ENCODE data around the gene CD8A.

CD8A gene

GRCh38 chr2:86831537-86831936 is 40.8 kb upstream of the CD8A start:
- Histone ChIP-seq H2BK120ac (ENCODE audit: insufficient read depth, low read length, poor library complexity) (no peak overlapping the region), H4K91ac (ENCODE audit: low read depth, low read length) (no peak overlapping the region), H2BK12ac (ENCODE audit: low read length) (no peak overlapping the region), H3K14ac (ENCODE audit: low read length) (no peak overlapping the region), H4K12ac (ENCODE audit: low read depth, low read length) (no peak overlapping the region), H3K18ac (ENCODE audit: low read length) (no peak overlapping the region), H3K79me2 (ENCODE audit: control insufficient read depth, insufficient read depth, low read length, poor library complexity) (no peaks in the 10 kb centered on the region), H3K27ac (ENCODE audit: low read depth, low read length) (no peak overlapping the region), H3K27me3 (ENCODE audit: insufficient read depth, low read length) (no peaks in the 10 kb centered on the region), H2AFZ (ENCODE audit: insufficient read depth, low read length, poor library complexity) (no peak overlapping the region), H3K4me1 (ENCODE audit: control insufficient read depth in 1 of 2, insufficient read depth in 2 of 2, low read length in 2 of 2) (no peaks in the 10 kb centered on the region), H3K23ac (ENCODE audit: low read length) (no peak overlapping the region), H3K79me1 (ENCODE audit: low read length) (no peaks in the 10 kb centered on the region), H3K9ac (ENCODE audit: low read length) (no peak overlapping the region), H3K4me2 (ENCODE audit: low read length) (no peak overlapping the region), H2BK5ac (ENCODE audit: low read depth, low read length, poor library complexity) (no peak overlapping the region), H3K36me3 (ENCODE audit: control insufficient read depth in 1 of 2, insufficient read depth in 2 of 2, low read length in 2 of 2) (no peaks in the 10 kb centered on the region), H2AK5ac (ENCODE audit: low read length) (no peak overlapping the region), H3K9me3 (ENCODE audit: insufficient read depth, low read depth, low read length) (no peaks in the 10 kb centered on the region), H4K8ac (ENCODE audit: low read depth, low read length) (no peak overlapping the region), H3K4ac (ENCODE audit: low read depth, low read length) (no peak overlapping the region), H3K4me3 (ENCODE audit: low read depth, low read length) (no peak overlapping the region)
- no CpG with 5 or more reads among the region's 2 CpGs for WGBS (ENCODE audit: extremely low coverage, insufficient coverage, insufficient read length)
- no peak for DNase-seq

DNA sequence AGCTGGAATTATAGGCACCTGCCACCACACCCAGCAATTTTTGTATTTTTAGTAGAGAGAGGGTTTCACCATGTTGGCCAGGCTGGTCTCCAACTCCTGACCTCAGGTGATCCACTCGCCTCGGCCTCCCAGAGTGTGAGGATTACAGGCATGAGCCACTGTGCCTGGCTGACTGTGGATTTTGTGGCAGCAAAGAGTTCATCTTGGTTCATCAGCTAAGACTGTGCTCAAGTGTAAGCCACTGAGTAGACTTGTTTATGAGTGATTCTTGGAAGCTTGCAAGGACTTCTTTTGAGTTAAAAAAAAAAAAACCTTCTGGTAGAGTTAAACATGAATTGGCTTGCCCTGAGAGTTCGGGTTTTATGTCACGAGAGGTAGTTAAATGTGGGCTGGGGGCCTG is 36.2 kb upstream of the CD8A start:
- no peak for DNase-seq
- H3K18ac ChIP-seq (ENCODE audit: low read length), result no peak overlapping the region
- no peaks in the 10 kb centered on the region for H3K4me1 ChIP-seq (ENCODE audit: control insufficient read depth in 1 of 2, insufficient read depth in 2 of 2, low read length in 2 of 2)
- no peak overlapping the region for H2AFZ ChIP-seq (ENCODE audit: insufficient read depth, low read length, poor library complexity)
- no peak overlapping the region for H3K27ac ChIP-seq (ENCODE audit: low read depth, low read length)
- H2BK120ac ChIP-seq (ENCODE audit: insufficient read depth, low read length, poor library complexity), result no peak overlapping the region
- no peaks in the 10 kb centered on the region for H3K36me3 ChIP-seq (ENCODE audit: control insufficient read depth in 1 of 2, insufficient read depth in 2 of 2, low read length in 2 of 2)
- no peaks in the 10 kb centered on the region for H3K27me3 ChIP-seq (ENCODE audit: insufficient read depth, low read length)
- H4K12ac ChIP-seq (ENCODE audit: low read depth, low read length), result no peak overlapping the region
- no peak overlapping the region for H2BK12ac ChIP-seq (ENCODE audit: low read length)
- no peak overlapping the region for H4K91ac ChIP-seq (ENCODE audit: low read depth, low read length)
- WGBS (ENCODE audit: extremely low coverage, insufficient coverage, insufficient read length), result no CpG with 5 or more reads among the region's 4 CpGs
- H3K79me1 ChIP-seq (ENCODE audit: low read length), result no peaks in the 10 kb centered on the region
- no peak overlapping the region for H3K14ac ChIP-seq (ENCODE audit: low read length)
- H3K4ac ChIP-seq (ENCODE audit: low read depth, low read length), result no peak overlapping the region
- H2AK5ac ChIP-seq (ENCODE audit: low read length), result no peak overlapping the region
- no peaks in the 10 kb centered on the region for H3K79me2 ChIP-seq (ENCODE audit: control insufficient read depth, insufficient read depth, low read length, poor library complexity)
- H2BK5ac ChIP-seq (ENCODE audit: low read depth, low read length, poor library complexity), result no peak overlapping the region
- H3K4me3 ChIP-seq (ENCODE audit: low read depth, low read length), result no peak overlapping the region
- H3K23ac ChIP-seq (ENCODE audit: low read length), result no peak overlapping the region
- no peaks in the 10 kb centered on the region for H3K9me3 ChIP-seq (ENCODE audit: insufficient read depth, low read depth, low read length)
- H3K9ac ChIP-seq (ENCODE audit: low read length), result no peak overlapping the region
- no peak overlapping the region for H4K8ac ChIP-seq (ENCODE audit: low read depth, low read length)
- H3K4me2 ChIP-seq (ENCODE audit: low read length), result no peak overlapping the region

- no peak overlapping the region for H3K27ac ChIP-seq (ENCODE audit: low read depth, low read length)
- no peak overlapping the region for H3K9ac ChIP-seq (ENCODE audit: low read length)
- H3K18ac ChIP-seq (ENCODE audit: low read length), result no peak overlapping the region
- H3K79me2 ChIP-seq (ENCODE audit: control insufficient read depth, insufficient read depth, low read length, poor library complexity), result no peaks in the 10 kb centered on the region
- no peaks in the 10 kb centered on the region for H3K9me3 ChIP-seq (ENCODE audit: insufficient read depth, low read depth, low read length)
- H3K27me3 ChIP-seq (ENCODE audit: insufficient read depth, low read length), result no peaks in the 10 kb centered on the region
- no peak overlapping the region for H2AFZ ChIP-seq (ENCODE audit: insufficient read depth, low read length, poor library complexity)
- H4K8ac ChIP-seq (ENCODE audit: low read depth, low read length), result no peak overlapping the region
- H3K23ac ChIP-seq (ENCODE audit: low read length), result no peak overlapping the region
- no peak for DNase-seq
- no peak overlapping the region for H4K91ac ChIP-seq (ENCODE audit: low read depth, low read length)
- no peak overlapping the region for H3K4ac ChIP-seq (ENCODE audit: low read depth, low read length)
- H2AK5ac ChIP-seq (ENCODE audit: low read length), result no peak overlapping the region
- no peaks in the 10 kb centered on the region for H3K4me1 ChIP-seq (ENCODE audit: control insufficient read depth in 1 of 2, insufficient read depth in 2 of 2, low read length in 2 of 2)
- H3K79me1 ChIP-seq (ENCODE audit: low read length), result no peaks in the 10 kb centered on the region
- no CpG with 5 or more reads among the region's 16 CpGs for WGBS (ENCODE audit: extremely low coverage, insufficient coverage, insufficient read length)
- no peaks in the 10 kb centered on the region for H3K36me3 ChIP-seq (ENCODE audit: control insufficient read depth in 1 of 2, insufficient read depth in 2 of 2, low read length in 2 of 2)
- no peak overlapping the region for H4K12ac ChIP-seq (ENCODE audit: low read depth, low read length)
- H2BK120ac ChIP-seq (ENCODE audit: insufficient read depth, low read length, poor library complexity), result no peak overlapping the region
- H2BK5ac ChIP-seq (ENCODE audit: low read depth, low read length, poor library complexity), result no peak overlapping the region
- H2BK12ac ChIP-seq (ENCODE audit: low read length), result no peak overlapping the region
- H3K4me2 ChIP-seq (ENCODE audit: low read length), result no peak overlapping the region
- H3K14ac ChIP-seq (ENCODE audit: low read length), result no peak overlapping the region
- H3K4me3 ChIP-seq (ENCODE audit: low read depth, low read length), result no peak overlapping the region
These were observed 35.1 kb upstream of the CD8A start for GRCh38 chr2:86825693-86826381.

DNA sequence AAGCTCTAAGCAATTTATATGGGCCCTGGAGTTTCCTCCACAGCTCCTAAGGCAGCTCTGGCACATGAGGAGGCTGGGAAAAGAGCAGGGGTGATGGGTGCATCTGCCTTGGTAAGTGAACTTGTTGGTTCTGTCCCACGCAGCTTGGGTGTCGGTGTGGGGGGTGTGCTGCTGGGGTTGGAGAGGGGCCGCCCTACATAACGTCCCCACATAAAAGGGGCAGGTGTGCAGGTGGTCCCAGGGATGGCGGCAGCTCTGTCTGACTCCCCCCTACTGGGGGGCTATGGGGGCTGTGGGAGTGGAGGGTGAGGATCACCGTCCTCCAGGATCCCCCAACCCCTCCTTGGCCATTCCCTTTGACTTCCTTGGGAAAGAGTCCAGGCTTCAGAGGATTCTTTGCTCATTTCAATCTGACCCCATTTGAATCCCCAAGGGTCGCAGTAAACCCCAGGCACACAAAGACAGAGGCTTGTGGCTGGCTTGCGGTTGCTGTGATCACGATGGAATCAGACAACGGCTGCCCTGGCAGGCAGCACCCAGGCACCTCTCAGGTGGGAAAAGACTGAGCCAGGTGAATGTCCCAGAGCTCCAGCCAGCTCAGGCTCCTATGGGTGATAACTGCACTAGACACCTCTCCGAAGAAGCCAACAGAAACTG is 34.5 kb upstream of the CD8A start:
- Histone ChIP-seq H3K18ac (ENCODE audit: low read length) (no peak overlapping the region), H3K4me2 (ENCODE audit: low read length) (no peak overlapping the region), H3K14ac (ENCODE audit: low read length) (no peak overlapping the region), H2AK5ac (ENCODE audit: low read length) (no peak overlapping the region), H4K8ac (ENCODE audit: low read depth, low read length) (no peak overlapping the region), H2AFZ (ENCODE audit: insufficient read depth, low read length, poor library complexity) (no peak overlapping the region), H3K4me3 (ENCODE audit: low read depth, low read length) (no peak overlapping the region), H3K36me3 (ENCODE audit: control insufficient read depth in 1 of 2, insufficient read depth in 2 of 2, low read length in 2 of 2) (no peaks in the 10 kb centered on the region), H3K9ac (ENCODE audit: low read length) (no peak overlapping the region), H4K12ac (ENCODE audit: low read depth, low read length) (no peak overlapping the region), H3K23ac (ENCODE audit: low read length) (no peak overlapping the region), H2BK5ac (ENCODE audit: low read depth, low read length, poor library complexity) (no peak overlapping the region), H3K79me1 (ENCODE audit: low read length) (no peaks in the 10 kb centered on the region), H4K91ac (ENCODE audit: low read depth, low read length) (no peak overlapping the region), H3K4me1 (ENCODE audit: control insufficient read depth in 1 of 2, insufficient read depth in 2 of 2, low read length in 2 of 2) (no peaks in the 10 kb centered on the region), H2BK120ac (ENCODE audit: insufficient read depth, low read length, poor library complexity) (no peak overlapping the region), H2BK12ac (ENCODE audit: low read length) (no peak overlapping the region), H3K9me3 (ENCODE audit: insufficient read depth, low read depth, low read length) (no peaks in the 10 kb centered on the region), H3K27ac (ENCODE audit: low read depth, low read length) (no peak overlapping the region), H3K4ac (ENCODE audit: low read depth, low read length) (no peak overlapping the region), H3K27me3 (ENCODE audit: insufficient read depth, low read length) (no peaks in the 10 kb centered on the region), H3K79me2 (ENCODE audit: control insufficient read depth, insufficient read depth, low read length, poor library complexity) (no peaks in the 10 kb centered on the region)
- DNase-seq, result no peak
- no CpG with 5 or more reads among the region's 11 CpGs for WGBS (ENCODE audit: extremely low coverage, insufficient coverage, insufficient read length)
